AG09319 (cell line): Measurements from ENCODE around the gene SLC6A13.
"Not testable (repeated sequence)": the region's sequence is repeated elsewhere in the genome, so short reads cannot be mapped to it uniquely, and the experiment has no call there.

Source experiments
- DNase-seq: peaks from one replicate; pipeline ENCODE4 v3.0.0-alpha.2; 2010; ENCODE audit warnings: low read depth; ENCODE audit errors: extremely low read depth
- TF ChIP-seq, protein P1 (sequence below): IDR thresholded peaks from 2 replicates; pipeline ENCODE4 v1.5.1; 2011; ENCODE audit warnings: low read depth, mild to moderate bottlenecking, inconsistent platforms, low read length, moderate library complexity

Gene SLC6A13

DNA sequence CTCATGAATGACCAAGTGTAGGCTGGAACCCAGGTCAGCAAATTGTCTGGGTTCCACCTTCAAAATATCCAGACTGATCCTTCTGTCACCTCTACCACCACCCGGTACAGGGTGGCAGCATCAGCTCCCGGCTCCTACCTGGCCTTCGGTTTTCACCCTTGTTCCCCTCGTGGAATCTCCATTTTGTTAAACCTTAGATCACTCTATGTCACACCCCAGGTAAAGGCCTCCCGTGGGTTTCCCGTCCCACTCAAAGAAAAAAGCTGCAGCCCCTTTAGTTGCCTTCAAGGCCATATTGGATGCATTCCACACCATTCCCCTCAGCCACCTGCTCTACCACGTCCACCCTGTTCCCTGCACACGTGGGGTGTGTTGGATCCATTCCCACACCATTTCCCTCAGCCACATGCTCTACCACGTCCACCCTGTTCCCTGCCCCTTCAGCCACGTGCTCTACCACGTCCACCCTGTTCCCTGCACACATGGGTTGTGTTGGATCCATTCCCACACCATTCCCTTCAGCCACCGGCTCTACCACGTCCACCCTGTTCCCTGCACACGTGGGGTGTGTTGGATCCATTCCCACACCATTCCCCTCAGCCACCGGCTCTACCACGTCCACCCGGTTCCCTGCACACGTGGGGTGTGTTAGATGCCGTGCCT, 23.8 kb downstream of the SLC6A13 start:
- DNase-seq, result no peak
- TF ChIP-seq, protein P1, sequence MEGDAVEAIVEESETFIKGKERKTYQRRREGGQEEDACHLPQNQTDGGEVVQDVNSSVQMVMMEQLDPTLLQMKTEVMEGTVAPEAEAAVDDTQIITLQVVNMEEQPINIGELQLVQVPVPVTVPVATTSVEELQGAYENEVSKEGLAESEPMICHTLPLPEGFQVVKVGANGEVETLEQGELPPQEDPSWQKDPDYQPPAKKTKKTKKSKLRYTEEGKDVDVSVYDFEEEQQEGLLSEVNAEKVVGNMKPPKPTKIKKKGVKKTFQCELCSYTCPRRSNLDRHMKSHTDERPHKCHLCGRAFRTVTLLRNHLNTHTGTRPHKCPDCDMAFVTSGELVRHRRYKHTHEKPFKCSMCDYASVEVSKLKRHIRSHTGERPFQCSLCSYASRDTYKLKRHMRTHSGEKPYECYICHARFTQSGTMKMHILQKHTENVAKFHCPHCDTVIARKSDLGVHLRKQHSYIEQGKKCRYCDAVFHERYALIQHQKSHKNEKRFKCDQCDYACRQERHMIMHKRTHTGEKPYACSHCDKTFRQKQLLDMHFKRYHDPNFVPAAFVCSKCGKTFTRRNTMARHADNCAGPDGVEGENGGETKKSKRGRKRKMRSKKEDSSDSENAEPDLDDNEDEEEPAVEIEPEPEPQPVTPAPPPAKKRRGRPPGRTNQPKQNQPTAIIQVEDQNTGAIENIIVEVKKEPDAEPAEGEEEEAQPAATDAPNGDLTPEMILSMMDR, result no peak

DNA sequence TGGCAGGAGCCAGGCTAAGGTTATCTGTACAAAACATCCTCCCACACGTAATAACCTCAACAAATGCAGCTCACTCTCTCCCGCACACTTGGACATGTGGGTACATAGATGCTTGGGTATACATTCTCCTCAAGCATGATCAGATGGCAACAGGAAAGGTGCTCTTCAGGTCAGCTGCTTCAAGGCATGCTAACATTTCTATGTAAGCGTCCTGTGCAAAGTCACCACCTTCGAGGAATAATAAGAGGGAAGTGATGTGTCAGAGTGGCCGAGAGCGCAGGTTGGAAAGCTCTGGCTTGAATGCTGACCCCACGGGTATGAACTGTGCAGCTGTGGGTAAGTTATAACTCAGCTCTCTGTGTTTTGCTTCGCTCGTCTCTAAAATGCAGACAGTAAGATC, 24.5 kb downstream of the SLC6A13 start:
- TF ChIP-seq, protein P1, result no peak
- DNase-seq, result no peak

DNA sequence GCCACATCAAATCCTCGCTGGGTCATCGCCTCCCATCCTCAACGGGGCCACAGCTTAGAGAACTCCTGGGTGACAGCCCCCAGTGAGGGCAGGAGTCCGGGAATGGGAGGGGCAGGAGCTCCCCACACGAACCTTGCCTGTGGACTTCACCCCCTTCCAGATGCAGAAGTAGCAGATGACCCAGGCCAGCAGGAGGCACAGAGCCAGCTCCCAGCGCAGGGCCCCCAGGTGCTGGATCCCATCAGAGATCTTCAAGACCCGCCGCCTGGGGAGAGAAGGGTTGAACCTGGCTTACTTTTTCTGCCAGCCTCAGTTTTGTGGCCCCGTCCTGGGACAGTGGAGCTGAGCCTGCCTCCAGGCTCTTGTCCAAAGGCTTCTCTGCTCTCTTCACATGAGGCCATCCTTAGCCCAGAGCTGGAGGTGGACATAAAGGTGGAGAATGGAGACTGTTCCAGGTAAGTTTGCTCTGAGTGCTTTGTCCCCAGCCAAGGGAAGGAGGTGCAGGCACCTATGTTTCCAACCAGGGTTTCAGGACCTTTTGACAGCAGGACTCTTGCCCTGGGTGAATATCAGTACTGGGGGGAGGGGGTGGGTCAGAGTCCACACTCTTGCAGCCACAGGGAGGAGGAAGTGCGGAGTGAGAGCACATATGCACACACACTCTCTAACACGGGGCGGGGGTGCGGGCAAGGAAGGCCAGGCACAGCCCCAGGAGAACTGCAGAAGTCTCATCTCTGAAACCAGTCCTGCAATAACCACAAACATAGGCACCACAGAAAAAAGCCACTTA, 25.4 kb downstream of the SLC6A13 start:
- DNase-seq, result no peak
- TF ChIP-seq, protein P1, result no peak

GRCh38 chr12:236445-236844, 26.2 kb downstream of the SLC6A13 start:
- TF ChIP-seq, protein P1, result no peak
- DNase-seq, result no peak

- not testable (repeated sequence) for DNase-seq
These were observed 26.7 kb downstream of the SLC6A13 start for GRCh38 chr12:235967-236366.

DNA sequence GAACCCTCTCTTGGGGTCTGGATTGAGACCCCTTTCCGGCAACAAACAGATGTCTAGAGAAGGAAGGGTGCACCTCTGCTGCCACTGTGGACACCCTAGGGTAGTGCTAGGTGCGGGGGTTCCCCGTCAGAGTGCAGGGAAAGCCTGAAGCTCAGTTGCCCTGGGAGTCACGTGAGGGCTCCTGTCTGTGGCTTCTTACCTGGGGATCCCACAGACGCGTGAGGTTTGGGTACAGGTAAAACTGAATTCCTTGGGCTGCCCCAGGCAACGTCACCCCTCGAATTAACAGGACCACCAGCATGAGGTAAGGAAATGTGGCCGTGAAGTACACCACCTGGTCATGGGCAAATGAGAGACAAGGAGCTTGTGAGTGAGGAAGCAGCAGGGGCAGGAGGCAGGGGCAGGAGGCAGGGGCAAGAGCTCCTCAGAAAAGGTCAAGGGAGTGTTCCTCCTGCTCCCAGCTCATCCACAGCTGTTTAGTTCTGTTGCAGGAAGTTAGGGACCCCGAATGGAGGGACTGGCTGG, 27.7 kb downstream of the SLC6A13 start:
- DNase-seq, result no peak
- TF ChIP-seq, protein P1, result no peak

DNA sequence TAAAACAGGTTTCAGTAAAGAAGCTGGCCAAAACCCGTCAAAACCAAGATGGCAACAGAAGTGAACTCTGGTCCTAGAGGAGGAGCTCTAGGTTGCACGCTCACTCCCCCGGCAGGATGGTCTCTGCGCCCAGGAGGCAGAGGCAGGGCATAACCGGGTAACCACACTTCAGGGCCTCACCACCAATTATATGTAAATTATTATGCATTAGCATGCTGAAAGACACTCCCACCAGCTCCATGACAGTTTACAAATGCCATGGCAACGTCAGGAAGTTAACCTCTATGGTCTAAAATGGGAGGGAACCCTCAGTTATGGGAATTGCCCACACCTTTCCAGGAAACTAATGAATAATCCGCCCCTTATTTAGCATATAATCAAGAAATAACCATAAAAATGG, 28.6 kb downstream of the SLC6A13 start:
- no peak for DNase-seq
- TF ChIP-seq, protein P1, result no peak

DNA sequence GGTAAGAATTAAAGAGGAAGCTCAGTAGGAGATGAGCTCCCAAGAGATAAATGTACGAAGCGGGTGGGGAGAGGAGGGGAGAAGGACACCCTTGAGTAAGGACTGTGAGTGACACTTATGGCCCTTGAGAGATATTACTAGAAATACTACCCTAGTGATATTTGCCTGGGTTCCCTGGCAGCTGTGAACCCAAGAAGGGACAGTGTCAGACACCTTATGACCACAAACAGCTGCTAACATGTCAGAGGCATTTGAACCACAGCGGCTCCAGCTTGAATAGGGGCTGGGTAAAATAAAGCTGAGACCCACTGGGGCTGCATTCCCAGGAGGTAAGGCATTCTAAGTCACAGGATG, 29.0 kb downstream of the SLC6A13 start:
- DNase-seq, result no peak
- TF ChIP-seq, protein P1, result no peak
